Smooth muscle cell (in vitro differentiated cells): Measurements from ENCODE around the gene AIFM2. TPM values are rescaled to one million over a fixed set of nuclear protein-coding genes. Genes with fewer than 3 reads are reported as not detected.

Source experiments
- DNase-seq: peaks from one replicate; lab custom pipeline; 2025; ENCODE audit not compliant: unreplicated experiment; lab: John Stamatoyannopoulos, UW
- H2AFZ ChIP-seq: fragments of 200-600 bp; sonication (generic); 2 replicates; pipeline ENCODE4 v1.6.0; 2016; ENCODE audit warnings: antibody characterized with exemption, low read depth, mild to moderate bottlenecking
- H3F3A ChIP-seq: fragments of 200-600 bp; sonication (generic); 2 replicates; pipeline ENCODE4 v1.6.0; 2017; ENCODE audit warnings: antibody characterized with exemption, low read depth
- H3K27ac ChIP-seq: fragments of 200-600 bp; sonication (generic); 2 replicates; pipeline ENCODE4 v1.5.1; 2016; ENCODE audit warnings: low read depth, mild to moderate bottlenecking
- H3K27me3 ChIP-seq: fragments of 200-600 bp; sonication (generic); 2 replicates; pipeline ENCODE4 v1.6.1; 2016; ENCODE audit warnings: low read depth, mild to moderate bottlenecking
- H3K36me3 ChIP-seq: fragments of 200-600 bp; sonication (generic); 2 replicates; pipeline ENCODE4 v1.5.1; 2016; ENCODE audit warnings: low read depth
- H3K4me1 ChIP-seq: fragments of 200-600 bp; sonication (generic); 2 replicates; pipeline ENCODE4 v1.5.1; 2016; ENCODE audit warnings: low read depth
- H3K4me2 ChIP-seq: fragments of 200-600 bp; sonication (generic); 2 replicates; pipeline ENCODE4 v1.6.0; 2016; ENCODE audit warnings: mild to moderate bottlenecking
- H3K4me3 ChIP-seq: fragments of 200-600 bp; sonication (generic); 2 replicates; pipeline ENCODE4 v1.5.1; 2016; ENCODE audit warnings: mild to moderate bottlenecking
- H3K79me2 ChIP-seq: fragments of 200-600 bp; sonication (generic); 2 replicates; pipeline ENCODE4 v1.6.0; 2016; ENCODE audit warnings: low read depth, mild to moderate bottlenecking
- H3K9ac ChIP-seq: fragments of 200-600 bp; sonication (generic); 2 replicates; pipeline ENCODE4 v1.6.0; 2016; ENCODE audit warnings: low read depth
- H3K9me3 ChIP-seq: fragments of 200-600 bp; sonication (generic); replicated peaks from 2 replicates; pipeline ENCODE4 v1.5.1; 2016; ENCODE audit warnings: low read depth
- H4K20me1 ChIP-seq: fragments of 200-600 bp; sonication (generic); 2 replicates; pipeline ENCODE4 v1.6.0; 2016; ENCODE audit warnings: low read depth
- WGBS: methylation state at CpG from one replicate; pipeline ENCODE4 v1.1.7; 2016; ENCODE audit warnings: low lambda C conversion rate; 5-methylcytosine and 5-hydroxymethylcytosine counted together
- polyA plus RNA-seq: library from polyadenylated mRNA; unstranded; fragments of >200 nt; fragmentation: Nextera tagmentation; extraction: Ambion mirVana; gene quantifications from 2 replicates; pipeline ENCODE4 v1.2.1, GENCODE V29; 2016
- total RNA-seq: library from RNA; depleted of rRNA; stranded (reverse); fragments of >200 nt; gene quantifications from 2 replicates; pipeline ENCODE4 v1.2.3, GENCODE V29; 2014
- TF ChIP-seq, protein P1 (sequence below): fragments of 200-600 bp; sonication (generic); IDR thresholded peaks from 2 replicates; pipeline ENCODE4 v1.5.1; 2017; ENCODE audit warnings: borderline replicate concordance, mild to moderate bottlenecking, antibody characterized with exemption; ENCODE audit not compliant: insufficient read depth, poor library complexity, severe bottlenecking

AIFM2 gene
- total and polyA plus RNA-seq, 2 experiments from 2014 or later: 2.2 to 3.6 TPM

- H3K9ac ChIP-seq: no peak overlapping the region
- H3K79me2 ChIP-seq: no peaks in the 10 kb centered on the region
- H4K20me1 ChIP-seq: peaks cover 35% of the 10 kb centered on the region
- TF ChIP-seq, protein P1, sequence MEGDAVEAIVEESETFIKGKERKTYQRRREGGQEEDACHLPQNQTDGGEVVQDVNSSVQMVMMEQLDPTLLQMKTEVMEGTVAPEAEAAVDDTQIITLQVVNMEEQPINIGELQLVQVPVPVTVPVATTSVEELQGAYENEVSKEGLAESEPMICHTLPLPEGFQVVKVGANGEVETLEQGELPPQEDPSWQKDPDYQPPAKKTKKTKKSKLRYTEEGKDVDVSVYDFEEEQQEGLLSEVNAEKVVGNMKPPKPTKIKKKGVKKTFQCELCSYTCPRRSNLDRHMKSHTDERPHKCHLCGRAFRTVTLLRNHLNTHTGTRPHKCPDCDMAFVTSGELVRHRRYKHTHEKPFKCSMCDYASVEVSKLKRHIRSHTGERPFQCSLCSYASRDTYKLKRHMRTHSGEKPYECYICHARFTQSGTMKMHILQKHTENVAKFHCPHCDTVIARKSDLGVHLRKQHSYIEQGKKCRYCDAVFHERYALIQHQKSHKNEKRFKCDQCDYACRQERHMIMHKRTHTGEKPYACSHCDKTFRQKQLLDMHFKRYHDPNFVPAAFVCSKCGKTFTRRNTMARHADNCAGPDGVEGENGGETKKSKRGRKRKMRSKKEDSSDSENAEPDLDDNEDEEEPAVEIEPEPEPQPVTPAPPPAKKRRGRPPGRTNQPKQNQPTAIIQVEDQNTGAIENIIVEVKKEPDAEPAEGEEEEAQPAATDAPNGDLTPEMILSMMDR: no peak
- H3K4me1 ChIP-seq: no peaks in the 10 kb centered on the region
- no peaks in the 10 kb centered on the region for H3K9me3 ChIP-seq
- DNase-seq: no peak
- WGBS: 100% methylated on average over 3 of the region's 3 CpGs
- H3K36me3 ChIP-seq: no peaks in the 10 kb centered on the region
- no peak overlapping the region for H3K4me3 ChIP-seq
- no peaks in the 10 kb centered on the region for H3F3A ChIP-seq
- H3K27me3 ChIP-seq: no peaks in the 10 kb centered on the region
- no peak overlapping the region for H2AFZ ChIP-seq
- no peak overlapping the region for H3K27ac ChIP-seq
- no peak overlapping the region for H3K4me2 ChIP-seq
These were observed 66.4 kb downstream of the AIFM2 start for GRCh38 chr10:70066190-70066589.

- no peak overlapping the region for H2AFZ ChIP-seq
- H3K9ac ChIP-seq: no peak overlapping the region
- H3K4me2 ChIP-seq: no peak overlapping the region
- no peaks in the 10 kb centered on the region for H3K4me1 ChIP-seq
- peaks cover 25% of the 10 kb centered on the region for H4K20me1 ChIP-seq
- H3K27me3 ChIP-seq: no peaks in the 10 kb centered on the region
- H3K79me2 ChIP-seq: no peaks in the 10 kb centered on the region
- no peak overlapping the region for H3K27ac ChIP-seq
- no peak for DNase-seq
- 78% methylated on average over 4 of the region's 4 CpGs for WGBS
- no peaks in the 10 kb centered on the region for H3F3A ChIP-seq
- H3K4me3 ChIP-seq: no peak overlapping the region
- H3K36me3 ChIP-seq: no peaks in the 10 kb centered on the region
- no peaks in the 10 kb centered on the region for H3K9me3 ChIP-seq
- TF ChIP-seq, protein P1: no peak
These were observed 68.1 kb downstream of the AIFM2 start for GRCh38 chr10:70064486-70064885.

DNA sequence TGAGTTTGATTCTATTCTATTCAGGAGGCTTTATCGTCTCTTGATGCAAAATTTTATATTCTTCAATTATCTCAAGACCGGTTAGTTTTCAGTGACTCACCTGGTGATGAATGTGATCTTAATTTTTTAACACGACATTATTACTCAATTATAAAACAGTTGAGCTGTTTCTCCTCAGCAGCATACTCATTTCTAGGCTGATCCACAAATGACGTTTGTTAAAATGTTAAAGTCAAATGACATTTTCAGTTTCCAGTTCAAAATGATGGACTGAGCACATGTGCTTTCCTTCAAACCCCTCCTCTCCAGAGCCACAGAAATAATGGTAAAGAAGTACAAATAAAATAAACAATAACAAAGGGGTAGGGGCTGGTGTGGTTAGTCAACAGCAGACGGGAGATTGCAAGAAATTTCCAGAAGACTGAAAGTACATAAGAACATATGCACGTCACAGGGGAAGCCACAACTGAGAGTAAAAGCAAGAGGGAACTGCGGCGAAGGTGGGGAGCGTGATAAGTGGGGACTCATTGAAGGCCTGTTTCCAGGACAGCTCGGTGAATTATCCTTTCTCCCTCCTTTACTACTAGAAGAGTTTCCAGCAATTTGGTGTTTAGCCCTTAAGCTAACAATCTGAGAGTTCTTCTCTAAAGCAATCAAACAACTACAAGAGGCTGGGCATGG, 69.1 kb downstream of the AIFM2 start:
- Histone ChIP-seq H3F3A (no peaks in the 10 kb centered on the region), H3K36me3 (no peaks in the 10 kb centered on the region), H3K4me2 (no peak overlapping the region), H3K79me2 (no peaks in the 10 kb centered on the region), H2AFZ (no peak overlapping the region), H3K9me3 (no peaks in the 10 kb centered on the region), H3K27me3 (no peaks in the 10 kb centered on the region), H3K27ac (no peak overlapping the region), H3K9ac (no peak overlapping the region), H4K20me1 (peaks cover 16% of the 10 kb centered on the region), H3K4me3 (no peak overlapping the region), H3K4me1 (no peaks in the 10 kb centered on the region)
- WGBS: 89% methylated on average over 10 of the region's 10 CpGs
- TF ChIP-seq, protein P1: no peak
- no peak for DNase-seq

Other genes starting within 250 kb of the AIFM2 start
- 13.0 and 13.4 TPM in 2 replicates for gene MACROH2A2, start 80.0 kb downstream of the AIFM2 start, total RNA-seq
- 14.0 and 20.4 TPM in 2 replicates for gene MACROH2A2, start 80.0 kb downstream of the AIFM2 start, polyA plus RNA-seq
- gene TYSND1, start 13.9 kb upstream of the AIFM2 start, total RNA-seq: 2.4 and 4.9 TPM in 2 replicates
- 4.5 and 10.0 TPM in 2 replicates for gene TYSND1, start 13.9 kb upstream of the AIFM2 start, polyA plus RNA-seq
- gene SAR1A, start 37.7 kb upstream of the AIFM2 start, total RNA-seq: 178 and 180 TPM in 2 replicates
- gene SAR1A, start 37.7 kb upstream of the AIFM2 start, polyA plus RNA-seq: 133 and 140 TPM in 2 replicates
- gene PPA1, start 100.6 kb upstream of the AIFM2 start, total RNA-seq: 55.6 and 58.4 TPM in 2 replicates
- 38.1 and 46.9 TPM in 2 replicates for gene PPA1, start 100.6 kb upstream of the AIFM2 start, polyA plus RNA-seq
- under 0.01 TPM in 1 of 2 replicates, not detected in the other for gene NPFFR1, start 151.2 kb upstream of the AIFM2 start, total RNA-seq
- not detected in 2 replicates for gene NPFFR1, start 151.2 kb upstream of the AIFM2 start, polyA plus RNA-seq
- gene LRRC20, start 249.8 kb upstream of the AIFM2 start, total RNA-seq: 2.7 and 14.3 TPM in 2 replicates
- 4.7 and 6.7 TPM in 2 replicates for gene LRRC20, start 249.8 kb upstream of the AIFM2 start, polyA plus RNA-seq